A549 (cell line): ENCODE results near the gene PRKG1. TPM values are rescaled to one million over a fixed set of nuclear protein-coding genes. Genes with fewer than 3 reads are reported as not detected.

Experiments
- CBX2 ChIP-seq: fragments of 200-600 bp; sonication (generic); IDR thresholded peaks from 2 replicates; pipeline ENCODE4 v1.6.1; 2016; ENCODE audit warnings: low read depth, mild to moderate bottlenecking, borderline replicate concordance
- CHD4 ChIP-seq: fragments of 200-600 bp; sonication (generic); IDR thresholded peaks from 2 replicates; pipeline ENCODE4 v1.6.1; 2016; ENCODE audit warnings: antibody characterized with exemption, mild to moderate bottlenecking, borderline replicate concordance
- FOSL2 ChIP-seq, 2 experiments: fragments of 450-650 bp in 1 of 2; fragments of >200 bp in 1 of 2; sonication (Bioruptor Twin) in 1 of 2; formaldehyde crosslinking; IDR thresholded peaks; 2 replicates each; pipeline versions ENCODE4 v1.5.0 to v1.6.1; 2016 to 2020; ENCODE audit warnings: mild to moderate bottlenecking in 1 of 2, moderate library complexity in 1 of 2
- FOXS1 ChIP-seq: fragments of 250-450 bp; sonication (Bioruptor Pico); IDR thresholded peaks from 2 replicates; pipeline ENCODE4 v1.5.0; 2020; ENCODE audit warnings: mild to moderate bottlenecking, moderate library complexity
- HOXA7 ChIP-seq: fragments of 250-450 bp; sonication (Bioruptor Pico); IDR thresholded peaks from 2 replicates; pipeline ENCODE4 v1.5.0; 2020; ENCODE audit warnings: mild to moderate bottlenecking, moderate library complexity
- HOXB13 ChIP-seq: fragments of 250-450 bp; sonication (Bioruptor Pico); IDR thresholded peaks from 2 replicates; pipeline ENCODE4 v1.5.0; 2020; ENCODE audit warnings: low read depth, mild to moderate bottlenecking, moderate library complexity
- JUN ChIP-seq, 2 experiments: fragments of >200 bp; sonication (Bioruptor Twin); formaldehyde crosslinking; IDR thresholded peaks; 2 replicates in 1 of 2; 3 replicates in 1 of 2; pipeline ENCODE4 v1.6.1; 2016 to 2017
- JUNB ChIP-seq: fragments of >200 bp; sonication (Bioruptor Twin); formaldehyde crosslinking; IDR thresholded peaks from 2 replicates; pipeline ENCODE4 v1.6.1; 2016
- MAZ ChIP-seq: fragments of 150-350 bp; IDR thresholded peaks from 2 replicates; pipeline ENCODE4 v1.6.1; 2014; ENCODE audit warnings: antibody characterized with exemption, low read depth, low read length, borderline replicate concordance
- MYC ChIP-seq: IDR thresholded peaks from 2 replicates; pipeline ENCODE4 v1.6.1; 2012; ENCODE audit warnings: mild to moderate bottlenecking, inconsistent platforms, low read length, improper control_type of control experiment, borderline replicate concordance
- NPAS2 ChIP-seq: fragments of 250-450 bp; sonication (Bioruptor Pico); IDR thresholded peaks from 2 replicates; pipeline ENCODE4 v1.8.0; 2022; ENCODE audit warnings: mild to moderate bottlenecking, moderate library complexity, borderline replicate concordance
- POLR2A ChIP-seq: IDR thresholded peaks from 2 replicates; pipeline ENCODE4 v1.6.1; 2012; ENCODE audit warnings: mild to moderate bottlenecking, low read length
- SMC3 ChIP-seq: fragments of >200 bp; sonication (Bioruptor Twin); formaldehyde crosslinking; IDR thresholded peaks from 3 replicates; pipeline ENCODE4 v1.6.1; 2018; ENCODE audit warnings: inconsistent platforms
- TFCP2L1 ChIP-seq: fragments of 250-450 bp; sonication (Bioruptor Pico); IDR thresholded peaks from 2 replicates; pipeline ENCODE4 v1.5.0; 2021; ENCODE audit warnings: mild to moderate bottlenecking
- TP53 ChIP-seq: fragments of 250-450 bp; sonication (Bioruptor Pico); IDR thresholded peaks from 2 replicates; pipeline ENCODE4 v1.5.0; 2021; ENCODE audit warnings: mild to moderate bottlenecking, moderate library complexity
- polyA plus RNA-seq, 4 experiments: library from polyadenylated mRNA; depleted of rRNA in 3 of 4; stranded (reverse); fragments of >200 nt; fragmentation: RNase III in 1 of 4; extraction: RNeasy Plus Mini Kit Qiagen cat#74134 plus additional on column Dnase treatment in 1 of 4; gene quantifications; 2 replicates in 3 of 4; 3 replicates in 1 of 4; pipeline ENCODE4 v1.2.3, GENCODE V29; 2011 to 2017
- TF ChIP-seq, protein P1 (sequence below): fragments of >200 bp; sonication (Bioruptor Twin); formaldehyde crosslinking; IDR thresholded peaks from 3 replicates; pipeline ENCODE4 v1.5.1; 2016
- TF ChIP-seq, protein P2 (sequence below): fragments of >200 bp; sonication (Bioruptor Twin); formaldehyde crosslinking; IDR thresholded peaks from 2 replicates; pipeline ENCODE4 v1.6.1; 2016
- TF ChIP-seq, protein P3 (sequence below): fragments of 250-450 bp; sonication (Bioruptor Pico); IDR thresholded peaks from 2 replicates; pipeline ENCODE4 v1.5.0; 2021; ENCODE audit warnings: mild to moderate bottlenecking, moderate library complexity, borderline replicate concordance
- TF ChIP-seq, protein P4 (sequence below): IDR thresholded peaks from 2 replicates; pipeline ENCODE4 v1.6.1; 2012
- TF ChIP-seq, protein P5 (sequence below): fragments of 250-450 bp; sonication (Bioruptor Pico); IDR thresholded peaks from 2 replicates; pipeline ENCODE4 v1.5.0; 2020; ENCODE audit warnings: low read depth, mild to moderate bottlenecking, moderate library complexity
- TF ChIP-seq, protein P6 (sequence below): fragments of >200 bp; sonication (Bioruptor Twin); formaldehyde crosslinking; IDR thresholded peaks from 3 replicates; pipeline ENCODE4 v1.6.1; 2016

PRKG1 gene
- polyA plus RNA-seq, 2 of the 4 experiments (the other 2 are of a cell fraction): not detected

DNA sequence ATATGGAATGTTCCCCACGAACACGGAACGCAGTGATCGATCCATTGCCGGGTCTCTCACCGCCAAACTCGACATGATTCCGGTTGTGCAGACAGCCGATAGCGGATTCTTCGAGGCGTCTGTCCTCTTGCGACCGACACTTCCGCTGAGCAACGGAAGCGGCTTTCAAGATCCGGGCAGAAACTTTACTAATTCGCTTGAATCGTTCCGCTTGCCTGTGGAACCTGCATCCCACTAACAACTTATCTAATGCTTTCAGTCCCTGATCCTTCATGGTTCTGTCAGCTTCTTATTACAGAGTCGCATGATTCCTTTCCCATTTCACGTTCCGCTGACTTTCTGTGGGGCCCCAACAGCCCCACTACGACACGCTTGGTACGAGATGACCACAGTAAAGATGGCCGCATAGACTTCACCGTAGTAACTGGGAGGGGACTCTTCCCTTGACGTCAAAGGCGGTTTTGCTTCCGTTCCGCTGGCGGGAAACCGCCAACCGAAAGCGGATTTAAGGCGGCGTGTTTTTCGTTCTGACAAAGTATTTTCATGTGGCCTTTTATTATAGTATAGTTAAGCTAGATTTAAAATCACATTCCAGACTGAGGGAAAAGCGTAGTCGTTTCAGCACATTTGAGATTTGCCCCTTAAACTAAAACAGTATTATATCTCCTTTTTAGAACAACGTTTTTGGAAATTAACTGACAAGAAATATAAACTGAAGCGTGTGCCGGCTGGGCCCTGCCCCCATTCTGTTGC is 625.4 kb downstream of the PRKG1 start, which contains the start of gene CSTF2T (continued):
- TF ChIP-seq, protein P1, sequence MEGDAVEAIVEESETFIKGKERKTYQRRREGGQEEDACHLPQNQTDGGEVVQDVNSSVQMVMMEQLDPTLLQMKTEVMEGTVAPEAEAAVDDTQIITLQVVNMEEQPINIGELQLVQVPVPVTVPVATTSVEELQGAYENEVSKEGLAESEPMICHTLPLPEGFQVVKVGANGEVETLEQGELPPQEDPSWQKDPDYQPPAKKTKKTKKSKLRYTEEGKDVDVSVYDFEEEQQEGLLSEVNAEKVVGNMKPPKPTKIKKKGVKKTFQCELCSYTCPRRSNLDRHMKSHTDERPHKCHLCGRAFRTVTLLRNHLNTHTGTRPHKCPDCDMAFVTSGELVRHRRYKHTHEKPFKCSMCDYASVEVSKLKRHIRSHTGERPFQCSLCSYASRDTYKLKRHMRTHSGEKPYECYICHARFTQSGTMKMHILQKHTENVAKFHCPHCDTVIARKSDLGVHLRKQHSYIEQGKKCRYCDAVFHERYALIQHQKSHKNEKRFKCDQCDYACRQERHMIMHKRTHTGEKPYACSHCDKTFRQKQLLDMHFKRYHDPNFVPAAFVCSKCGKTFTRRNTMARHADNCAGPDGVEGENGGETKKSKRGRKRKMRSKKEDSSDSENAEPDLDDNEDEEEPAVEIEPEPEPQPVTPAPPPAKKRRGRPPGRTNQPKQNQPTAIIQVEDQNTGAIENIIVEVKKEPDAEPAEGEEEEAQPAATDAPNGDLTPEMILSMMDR: no peak
- TF ChIP-seq POLR2A (peak; percentile 73), TFCP2L1 (CRISPR knock-in tag) (no peak), CHD4 (no peak), NPAS2 (CRISPR knock-in tag) (no peak), JUNB (no peak), FOXS1 (peak; percentile 4; the same call in 1 of the 2 replicates), TP53 (CRISPR knock-in tag) (0 out of 2 replicates have a peak, but pooled peaks have one; percentile 58), SMC3 (no peak), JUN (IDR thresholded peaks at IDR 0.05) (peak; percentile 62 to 65; a peak in 3 of 5 replicates), HOXB13 (CRISPR knock-in tag) (peak; percentile 79), FOSL2 (IDR thresholded peaks at IDR 0.05) (no peak), FOSL2 (CRISPR knock-in tag; IDR thresholded peaks at IDR 0.05) (no peak), MYC (peak; percentile 73; the same call in 1 of the 2 replicates), MAZ (peak; percentile 50; the same call in 1 of the 2 replicates), CBX2 (no peak), HOXA7 (CRISPR knock-in tag) (no peak)
- TF ChIP-seq, protein P2, sequence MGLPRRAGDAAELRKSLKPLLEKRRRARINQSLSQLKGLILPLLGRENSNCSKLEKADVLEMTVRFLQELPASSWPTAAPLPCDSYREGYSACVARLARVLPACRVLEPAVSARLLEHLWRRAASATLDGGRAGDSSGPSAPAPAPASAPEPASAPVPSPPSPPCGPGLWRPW: no peak
- TF ChIP-seq, protein P3, sequence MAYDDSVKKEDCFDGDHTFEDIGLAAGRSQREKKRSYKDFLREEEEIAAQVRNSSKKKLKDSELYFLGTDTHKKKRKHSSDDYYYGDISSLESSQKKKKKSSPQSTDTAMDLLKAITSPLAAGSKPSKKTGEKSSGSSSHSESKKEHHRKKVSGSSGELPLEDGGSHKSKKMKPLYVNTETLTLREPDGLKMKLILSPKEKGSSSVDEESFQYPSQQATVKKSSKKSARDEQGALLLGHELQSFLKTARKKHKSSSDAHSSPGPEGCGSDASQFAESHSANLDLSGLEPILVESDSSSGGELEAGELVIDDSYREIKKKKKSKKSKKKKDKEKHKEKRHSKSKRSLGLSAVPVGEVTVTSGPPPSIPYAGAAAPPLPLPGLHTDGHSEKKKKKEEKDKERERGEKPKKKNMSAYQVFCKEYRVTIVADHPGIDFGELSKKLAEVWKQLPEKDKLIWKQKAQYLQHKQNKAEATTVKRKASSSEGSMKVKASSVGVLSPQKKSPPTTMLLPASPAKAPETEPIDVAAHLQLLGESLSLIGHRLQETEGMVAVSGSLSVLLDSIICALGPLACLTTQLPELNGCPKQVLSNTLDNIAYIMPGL: no peak
- TF ChIP-seq, protein P4, sequence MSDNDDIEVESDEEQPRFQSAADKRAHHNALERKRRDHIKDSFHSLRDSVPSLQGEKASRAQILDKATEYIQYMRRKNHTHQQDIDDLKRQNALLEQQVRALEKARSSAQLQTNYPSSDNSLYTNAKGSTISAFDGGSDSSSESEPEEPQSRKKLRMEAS: peak; percentile 96
- TF ChIP-seq, protein P5, sequence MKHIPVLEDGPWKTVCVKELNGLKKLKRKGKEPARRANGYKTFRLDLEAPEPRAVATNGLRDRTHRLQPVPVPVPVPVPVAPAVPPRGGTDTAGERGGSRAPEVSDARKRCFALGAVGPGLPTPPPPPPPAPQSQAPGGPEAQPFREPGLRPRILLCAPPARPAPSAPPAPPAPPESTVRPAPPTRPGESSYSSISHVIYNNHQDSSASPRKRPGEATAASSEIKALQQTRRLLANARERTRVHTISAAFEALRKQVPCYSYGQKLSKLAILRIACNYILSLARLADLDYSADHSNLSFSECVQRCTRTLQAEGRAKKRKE (CRISPR knock-in tag): no peak
- TF ChIP-seq, protein P6, sequence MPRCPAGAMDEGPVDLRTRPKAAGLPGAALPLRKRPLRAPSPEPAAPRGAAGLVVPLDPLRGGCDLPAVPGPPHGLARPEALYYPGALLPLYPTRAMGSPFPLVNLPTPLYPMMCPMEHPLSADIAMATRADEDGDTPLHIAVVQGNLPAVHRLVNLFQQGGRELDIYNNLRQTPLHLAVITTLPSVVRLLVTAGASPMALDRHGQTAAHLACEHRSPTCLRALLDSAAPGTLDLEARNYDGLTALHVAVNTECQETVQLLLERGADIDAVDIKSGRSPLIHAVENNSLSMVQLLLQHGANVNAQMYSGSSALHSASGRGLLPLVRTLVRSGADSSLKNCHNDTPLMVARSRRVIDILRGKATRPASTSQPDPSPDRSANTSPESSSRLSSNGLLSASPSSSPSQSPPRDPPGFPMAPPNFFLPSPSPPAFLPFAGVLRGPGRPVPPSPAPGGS: 0 out of 3 replicates have a peak, but pooled peaks have one; percentile 53
